ENCODE measurements around the gene HDAC4. TPM values are rescaled to one million over a fixed set of nuclear protein-coding genes. Genes with fewer than 3 reads are reported as not detected.

Gene HDAC4
- total and polyA plus RNA-seq, 7 donors, result 7.9 to 329 (median 129) TPM

GRCh38 chr2:239000500-239001073 lies 400.2 kb downstream of the HDAC4 start:
- TF ChIP-seq CTCF (IDR thresholded peaks at IDR 0.05), result no peak
- no peaks in the 10 kb centered on the region for H3K4me1 ChIP-seq
- intact Hi-C loops (cut with DNase I), result no loop called here
- WGBS, 3 donors, result 90 to 93% (median 92%) methylated on average over 12 of the region's 12 CpGs
- no peaks in the 10 kb centered on the region for H3K36me3 ChIP-seq (ENCODE audit: insufficient read depth in 1 of 2, low read depth in 1 of 2)
- H3K27ac ChIP-seq, result no peak overlapping the region
- H3K9me3 ChIP-seq, result peaks cover 6% of the 10 kb centered on the region
- H3K4me3 ChIP-seq, result no peak overlapping the region
- ATAC-seq (no peak), DNase-seq (no peak)
- H3K27me3 ChIP-seq (ENCODE audit: insufficient read depth in 3 of 3, low read length in 2 of 3), result peaks cover 0 to 46% (median 0%) of the 10 kb centered on the region in 3 donors

- H3K36me3 ChIP-seq (ENCODE audit: insufficient read depth in 1 of 2, low read depth in 1 of 2), result no peaks in the 10 kb centered on the region
- H3K27me3 ChIP-seq (ENCODE audit: insufficient read depth in 3 of 3, low read length in 2 of 3), result peaks cover 0 to 43% (median 0%) of the 10 kb centered on the region in 3 donors
- H3K4me3 ChIP-seq, result no peak overlapping the region
- TF ChIP-seq CTCF (IDR thresholded peaks at IDR 0.05), result no peak
- no peak for ATAC-seq
- no peaks in the 10 kb centered on the region for H3K4me1 ChIP-seq
- 81 to 93% (median 86%) methylated on average over 6 of the region's 6 CpGs for WGBS, 3 donors
- H3K9me3 ChIP-seq, result peaks cover 11% of the 10 kb centered on the region
- no peak overlapping the region for H3K27ac ChIP-seq
- no peak for DNase-seq
- intact Hi-C loops (cut with DNase I), result no loop called here
Observed at GRCh38 chr2:239000089-239000488, 400.7 kb downstream of the HDAC4 start.

GRCh38 chr2:238999291-238999741 lies 401.5 kb downstream of the HDAC4 start:
- Histone ChIP-seq H3K9me3 (peaks cover 17% of the 10 kb centered on the region), H3K4me1 (no peaks in the 10 kb centered on the region), H3K27ac (no peak overlapping the region), H3K27me3 (ENCODE audit: insufficient read depth in 3 of 3, low read length in 2 of 3) (peaks cover 0 to 39% (median 0%) of the 10 kb centered on the region in 3 donors), H3K4me3 (no peak overlapping the region), H3K36me3 (ENCODE audit: insufficient read depth in 1 of 2, low read depth in 1 of 2) (no peaks in the 10 kb centered on the region)
- ATAC-seq, result no peak
- peak in 1 of 2 donors; percentile 34 for DNase-seq
- intact Hi-C loops (cut with DNase I), result no loop called here
- no peak for TF ChIP-seq CTCF (IDR thresholded peaks at IDR 0.05)
- WGBS, 3 donors, result 39 to 59% (median 50%) methylated on average over 10 of the region's 10 CpGs

DNA sequence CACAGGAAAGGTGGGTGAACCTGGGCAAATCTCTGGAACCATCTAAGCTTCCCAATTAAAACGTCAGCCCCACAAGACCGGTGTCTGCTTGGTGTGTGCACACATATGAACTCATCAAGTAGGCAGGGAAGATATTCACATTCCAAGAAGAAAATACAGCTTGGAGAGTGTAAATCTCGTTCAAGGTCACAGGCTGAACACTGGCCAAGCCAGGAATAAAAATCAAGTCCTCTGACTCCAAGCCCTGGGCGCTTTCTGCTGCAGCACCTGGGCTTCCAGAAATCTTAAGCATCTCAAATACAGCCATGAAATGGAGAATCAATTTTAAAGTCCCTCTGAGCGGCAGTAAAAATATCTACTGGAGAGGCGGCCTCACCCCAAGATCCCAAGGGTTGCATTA lies 402.0 kb downstream of the HDAC4 start:
- Histone ChIP-seq H3K4me3 (no peak overlapping the region), H3K36me3 (ENCODE audit: insufficient read depth in 1 of 2, low read depth in 1 of 2) (no peaks in the 10 kb centered on the region), H3K27me3 (ENCODE audit: insufficient read depth in 3 of 3, low read length in 2 of 3) (peaks cover 0 to 34% (median 1%) of the 10 kb centered on the region in 3 donors), H3K4me1 (no peaks in the 10 kb centered on the region), H3K9me3 (peaks cover 20% of the 10 kb centered on the region), H3K27ac (no peak overlapping the region)
- intact Hi-C loops (cut with DNase I), result no loop called here
- no peak for DNase-seq
- WGBS, 3 donors, result 42 to 55% (median 52%) methylated on average over 6 of the region's 6 CpGs
- TF ChIP-seq CTCF (IDR thresholded peaks at IDR 0.05), result no peak
- ATAC-seq, result no peak

Data from psoas muscle (tissue), 8 donors.